ENCODE measurements around the gene CFAP68. TPM values are rescaled to one million over a fixed set of nuclear protein-coding genes. Genes with fewer than 3 reads are reported as not detected.

Gene CFAP68
- total and polyA plus RNA-seq, 2 of the 4 experiments (the other 2 are of a cell fraction): 10.2 to 17.0 TPM

DNA sequence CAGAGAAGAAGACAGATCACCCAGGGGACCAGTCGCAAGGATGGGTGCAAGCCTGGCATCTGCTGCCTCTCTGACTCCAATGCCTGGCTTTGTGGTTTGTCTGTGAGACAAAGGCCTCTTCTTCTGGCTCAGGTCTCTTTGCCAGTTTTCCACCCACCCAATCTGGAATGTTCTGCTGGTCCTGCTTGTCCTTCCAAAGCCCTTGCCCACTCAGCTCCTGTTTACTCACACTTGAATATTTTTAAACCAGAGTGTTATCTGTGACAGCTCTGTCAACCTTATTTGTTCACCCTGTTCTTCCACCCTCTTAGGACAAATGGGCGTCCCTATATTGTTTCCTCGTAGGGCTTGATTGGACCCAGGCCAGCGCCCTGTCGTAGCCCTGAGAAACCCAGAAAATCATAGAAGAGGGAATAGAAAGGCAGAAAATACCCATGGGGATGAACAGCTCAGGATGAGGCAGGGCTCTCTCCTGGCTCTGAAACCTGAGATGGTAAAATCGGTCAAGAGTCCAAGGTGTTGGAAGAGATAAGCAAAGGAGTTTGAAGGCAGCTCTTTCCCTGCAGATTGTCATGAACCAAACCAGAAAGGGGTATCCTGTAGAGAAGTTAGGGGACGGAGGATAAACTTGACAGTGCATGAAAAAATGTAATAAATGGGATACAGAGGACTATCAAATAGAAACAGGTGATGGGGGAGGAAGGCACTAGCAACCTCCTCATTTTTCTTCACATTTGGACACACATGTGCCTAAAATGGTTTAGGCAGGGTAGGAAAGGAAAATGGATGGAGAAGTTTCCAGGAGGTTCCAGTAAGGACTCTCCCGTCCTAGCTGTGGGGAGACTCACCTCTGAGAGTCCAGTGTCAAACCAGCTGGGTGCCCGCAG is 31.6 kb downstream of the CFAP68 start (continued):
- TF ChIP-seq CHD1 (IDR thresholded peaks at IDR 0.05; ENCODE audit: low read depth, low read length): no peak
- TF ChIP-seq POLR2A (IDR thresholded peaks at IDR 0.05; ENCODE audit: low read depth, low read length): no peak
- no peak for TF ChIP-seq SMC3 (IDR thresholded peaks at IDR 0.05; ENCODE audit: low read depth, low read length)
- TF ChIP-seq FOS (IDR thresholded peaks at IDR 0.05; ENCODE audit: low read depth, low read length): no peak

All from IMR-90 (cell line).